ENCODE data around the gene CALM3. TPM values are rescaled to one million over a fixed set of nuclear protein-coding genes. Genes with fewer than 3 reads are reported as not detected.
A peak's percentile ranks its signal among the peaks of the same experiment; 100 is the strongest.

CALM3 gene
- total and polyA plus RNA-seq, 2 of the 13 experiments (the other 11 are each of a cell fraction or from before 2014, with no cell fraction given) = 239 to 258 TPM

GRCh38 chr19:46600384-46601317 lies 479 bp upstream of the CALM3 start (continued):
- TF ChIP-seq ZNF512B (CRISPR knock-in tag; IDR thresholded peaks at IDR 0.05; ENCODE audit: borderline replicate concordance) (no peak), KLF12 (CRISPR knock-in tag; IDR thresholded peaks at IDR 0.05; ENCODE audit: borderline replicate concordance) (peak; percentile 81; the same call in 1 of the 2 replicates), NRL (CRISPR knock-in tag; IDR thresholded peaks at IDR 0.05; ENCODE audit: borderline replicate concordance) (peak; percentile 55; the same call in 1 of the 2 replicates), ZNF33B (CRISPR knock-in tag; IDR thresholded peaks at IDR 0.05) (peak; percentile 48; the same call in 1 of the 2 replicates), RAD21 (CRISPR knock-in tag; IDR thresholded peaks at IDR 0.05) (peak; percentile 55), ZNF431 (CRISPR knock-in tag; IDR thresholded peaks at IDR 0.05; ENCODE audit: borderline replicate concordance, low read depth) (no peak), ESRRA (CRISPR knock-in tag; IDR thresholded peaks at IDR 0.05; ENCODE audit: low read depth) (no peak; the same call in 1 of the 2 replicates), ATF7-NPFF (CRISPR knock-in tag; IDR thresholded peaks at IDR 0.05; ENCODE audit: low read depth) (no peak; the same call in 1 of the 2 replicates), AHR (CRISPR knock-in tag; IDR thresholded peaks at IDR 0.05) (peak; percentile 44; the same call in 1 of the 2 replicates), ZBTB3 (CRISPR knock-in tag; IDR thresholded peaks at IDR 0.05; ENCODE audit: borderline replicate concordance, low read depth) (no peak; the same call in 1 of the 2 replicates), PPARG (CRISPR knock-in tag; conservative IDR thresholded peaks at IDR 0.05) (no peak), ZNF274 (CRISPR knock-in tag; IDR thresholded peaks at IDR 0.05) (no peak; the same call in 1 of the 2 replicates)
- TF ChIP-seq, protein P1, sequence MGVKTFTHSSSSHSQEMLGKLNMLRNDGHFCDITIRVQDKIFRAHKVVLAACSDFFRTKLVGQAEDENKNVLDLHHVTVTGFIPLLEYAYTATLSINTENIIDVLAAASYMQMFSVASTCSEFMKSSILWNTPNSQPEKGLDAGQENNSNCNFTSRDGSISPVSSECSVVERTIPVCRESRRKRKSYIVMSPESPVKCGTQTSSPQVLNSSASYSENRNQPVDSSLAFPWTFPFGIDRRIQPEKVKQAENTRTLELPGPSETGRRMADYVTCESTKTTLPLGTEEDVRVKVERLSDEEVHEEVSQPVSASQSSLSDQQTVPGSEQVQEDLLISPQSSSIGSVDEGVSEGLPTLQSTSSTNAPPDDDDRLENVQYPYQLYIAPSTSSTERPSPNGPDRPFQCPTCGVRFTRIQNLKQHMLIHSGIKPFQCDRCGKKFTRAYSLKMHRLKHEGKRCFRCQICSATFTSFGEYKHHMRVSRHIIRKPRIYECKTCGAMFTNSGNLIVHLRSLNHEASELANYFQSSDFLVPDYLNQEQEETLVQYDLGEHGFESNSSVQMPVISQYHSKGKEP (CRISPR knock-in tag; IDR thresholded peaks at IDR 0.05) = 0 out of 2 replicates have a peak, but pooled peaks have one; percentile 49
- TF ChIP-seq, protein P2, sequence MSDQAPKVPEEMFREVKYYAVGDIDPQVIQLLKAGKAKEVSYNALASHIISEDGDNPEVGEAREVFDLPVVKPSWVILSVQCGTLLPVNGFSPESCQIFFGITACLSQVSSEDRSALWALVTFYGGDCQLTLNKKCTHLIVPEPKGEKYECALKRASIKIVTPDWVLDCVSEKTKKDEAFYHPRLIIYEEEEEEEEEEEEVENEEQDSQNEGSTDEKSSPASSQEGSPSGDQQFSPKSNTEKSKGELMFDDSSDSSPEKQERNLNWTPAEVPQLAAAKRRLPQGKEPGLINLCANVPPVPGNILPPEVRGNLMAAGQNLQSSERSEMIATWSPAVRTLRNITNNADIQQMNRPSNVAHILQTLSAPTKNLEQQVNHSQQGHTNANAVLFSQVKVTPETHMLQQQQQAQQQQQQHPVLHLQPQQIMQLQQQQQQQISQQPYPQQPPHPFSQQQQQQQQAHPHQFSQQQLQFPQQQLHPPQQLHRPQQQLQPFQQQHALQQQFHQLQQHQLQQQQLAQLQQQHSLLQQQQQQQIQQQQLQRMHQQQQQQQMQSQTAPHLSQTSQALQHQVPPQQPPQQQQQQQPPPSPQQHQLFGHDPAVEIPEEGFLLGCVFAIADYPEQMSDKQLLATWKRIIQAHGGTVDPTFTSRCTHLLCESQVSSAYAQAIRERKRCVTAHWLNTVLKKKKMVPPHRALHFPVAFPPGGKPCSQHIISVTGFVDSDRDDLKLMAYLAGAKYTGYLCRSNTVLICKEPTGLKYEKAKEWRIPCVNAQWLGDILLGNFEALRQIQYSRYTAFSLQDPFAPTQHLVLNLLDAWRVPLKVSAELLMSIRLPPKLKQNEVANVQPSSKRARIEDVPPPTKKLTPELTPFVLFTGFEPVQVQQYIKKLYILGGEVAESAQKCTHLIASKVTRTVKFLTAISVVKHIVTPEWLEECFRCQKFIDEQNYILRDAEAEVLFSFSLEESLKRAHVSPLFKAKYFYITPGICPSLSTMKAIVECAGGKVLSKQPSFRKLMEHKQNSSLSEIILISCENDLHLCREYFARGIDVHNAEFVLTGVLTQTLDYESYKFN (CRISPR knock-in tag; conservative IDR thresholded peaks at IDR 0.05) = peak; percentile 54; the same call in 1 of the 2 replicates
- TF ChIP-seq, protein P3, sequence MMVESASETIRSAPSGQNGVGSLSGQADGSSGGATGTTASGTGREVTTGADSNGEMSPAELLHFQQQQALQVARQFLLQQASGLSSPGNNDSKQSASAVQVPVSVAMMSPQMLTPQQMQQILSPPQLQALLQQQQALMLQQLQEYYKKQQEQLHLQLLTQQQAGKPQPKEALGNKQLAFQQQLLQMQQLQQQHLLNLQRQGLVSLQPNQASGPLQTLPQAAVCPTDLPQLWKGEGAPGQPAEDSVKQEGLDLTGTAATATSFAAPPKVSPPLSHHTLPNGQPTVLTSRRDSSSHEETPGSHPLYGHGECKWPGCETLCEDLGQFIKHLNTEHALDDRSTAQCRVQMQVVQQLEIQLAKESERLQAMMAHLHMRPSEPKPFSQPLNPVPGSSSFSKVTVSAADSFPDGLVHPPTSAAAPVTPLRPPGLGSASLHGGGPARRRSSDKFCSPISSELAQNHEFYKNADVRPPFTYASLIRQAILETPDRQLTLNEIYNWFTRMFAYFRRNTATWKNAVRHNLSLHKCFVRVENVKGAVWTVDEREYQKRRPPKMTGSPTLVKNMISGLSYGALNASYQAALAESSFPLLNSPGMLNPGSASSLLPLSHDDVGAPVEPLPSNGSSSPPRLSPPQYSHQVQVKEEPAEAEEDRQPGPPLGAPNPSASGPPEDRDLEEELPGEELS (CRISPR knock-in tag; IDR thresholded peaks at IDR 0.05) = peak; percentile 16; the same call in 1 of the 2 replicates
- TF ChIP-seq, protein P4, sequence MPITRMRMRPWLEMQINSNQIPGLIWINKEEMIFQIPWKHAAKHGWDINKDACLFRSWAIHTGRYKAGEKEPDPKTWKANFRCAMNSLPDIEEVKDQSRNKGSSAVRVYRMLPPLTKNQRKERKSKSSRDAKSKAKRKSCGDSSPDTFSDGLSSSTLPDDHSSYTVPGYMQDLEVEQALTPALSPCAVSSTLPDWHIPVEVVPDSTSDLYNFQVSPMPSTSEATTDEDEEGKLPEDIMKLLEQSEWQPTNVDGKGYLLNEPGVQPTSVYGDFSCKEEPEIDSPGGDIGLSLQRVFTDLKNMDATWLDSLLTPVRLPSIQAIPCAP (CRISPR knock-in tag; IDR thresholded peaks at IDR 0.05; ENCODE audit: low read depth) = no peak

All from HepG2 (cell line).